Hepatocyte (in vitro differentiated cells): ENCODE measurements around the gene FECH.

Experiments
- CTCF ChIP-seq: fragments of 200-600 bp; sonication (generic); IDR thresholded peaks from 2 replicates; pipeline ENCODE4 v1.5.1; 2016; ENCODE audit warnings: antibody characterized with exemption, mild to moderate bottlenecking; ENCODE audit not compliant: poor library complexity
- EZH2 ChIP-seq: fragments of 200-600 bp; sonication (generic); IDR thresholded peaks from 2 replicates; pipeline ENCODE4 v1.6.1; 2016; ENCODE audit warnings: antibody characterized with exemption, mild to moderate bottlenecking, borderline replicate concordance

- TF ChIP-seq CTCF (no peak), EZH2 (no peak)
These were observed 41.0 kb upstream of the FECH start for GRCh38 chr18:57627488-57627887.
